Measurements from ENCODE around the gene PLEKHJ1.

PLEKHJ1 gene

DNA sequence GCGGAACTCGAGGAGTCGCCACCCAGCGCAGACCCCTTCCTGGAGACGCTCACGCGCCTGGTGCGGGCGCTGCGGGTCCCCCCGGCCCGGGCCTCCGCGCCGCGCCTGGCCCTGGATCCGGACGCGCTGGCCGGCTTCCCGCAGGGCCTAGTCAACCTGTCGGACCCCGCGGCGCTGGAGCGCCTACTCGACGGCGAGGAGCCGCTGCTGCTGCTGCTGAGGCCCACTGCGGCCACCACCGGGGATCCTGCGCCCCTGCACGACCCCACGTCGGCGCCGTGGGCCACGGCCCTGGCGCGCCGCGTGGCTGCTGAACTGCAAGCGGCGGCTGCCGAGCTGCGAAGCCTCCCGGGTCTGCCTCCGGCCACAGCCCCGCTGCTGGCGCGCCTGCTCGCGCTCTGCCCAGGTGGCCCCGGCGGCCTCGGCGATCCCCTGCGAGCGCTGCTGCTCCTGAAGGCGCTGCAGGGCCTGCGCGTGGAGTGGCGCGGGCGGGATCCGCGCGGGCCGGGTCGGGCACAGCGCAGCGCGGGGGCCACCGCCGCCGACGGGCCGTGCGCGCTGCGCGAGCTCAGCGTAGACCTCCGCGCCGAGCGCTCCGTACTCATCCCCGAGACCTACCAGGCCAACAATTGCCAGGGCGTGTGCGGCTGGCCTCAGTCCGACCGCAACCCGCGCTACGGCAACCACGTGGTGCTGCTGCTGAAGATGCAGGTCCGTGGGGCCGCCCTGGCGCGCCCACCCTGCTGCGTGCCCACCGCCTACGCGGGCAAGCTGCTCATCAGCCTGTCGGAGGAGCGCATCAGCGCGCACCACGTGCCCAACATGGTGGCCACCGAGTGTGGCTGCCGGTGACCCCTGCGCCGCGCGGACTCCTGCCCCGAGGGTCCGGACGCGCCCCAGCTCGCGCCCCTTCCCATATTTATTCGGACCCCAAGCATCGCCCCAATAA, 15.3 kb upstream of the PLEKHJ1 start:
- Histone ChIP-seq H3K79me2 (ENCODE audit: insufficient read depth, low read depth) (peaks cover 18% of the 10 kb centered on the region; the same call in 1 of the 2 replicates), H4K20me1 (ENCODE audit: insufficient read depth) (no peaks in the 10 kb centered on the region), H3K27me3 (ENCODE audit: insufficient read depth, low read depth) (no peaks in the 10 kb centered on the region), H2AFZ (ENCODE audit: low read depth) (no peak overlapping the region), H3K27ac (no peak overlapping the region), H3K9ac (no peak overlapping the region), H3K4me3 (IDR thresholded peaks at IDR 0.05; ENCODE audit: insufficient read depth, low read depth, low read length) (no peak overlapping the region), H3K4me1 (ENCODE audit: low read depth, poor library complexity, severe bottlenecking) (peaks cover 11% of the 10 kb centered on the region), H3K36me3 (ENCODE audit: insufficient read depth) (no peaks in the 10 kb centered on the region), H3K4me2 (no peak overlapping the region)
- TF ChIP-seq, protein P1, sequence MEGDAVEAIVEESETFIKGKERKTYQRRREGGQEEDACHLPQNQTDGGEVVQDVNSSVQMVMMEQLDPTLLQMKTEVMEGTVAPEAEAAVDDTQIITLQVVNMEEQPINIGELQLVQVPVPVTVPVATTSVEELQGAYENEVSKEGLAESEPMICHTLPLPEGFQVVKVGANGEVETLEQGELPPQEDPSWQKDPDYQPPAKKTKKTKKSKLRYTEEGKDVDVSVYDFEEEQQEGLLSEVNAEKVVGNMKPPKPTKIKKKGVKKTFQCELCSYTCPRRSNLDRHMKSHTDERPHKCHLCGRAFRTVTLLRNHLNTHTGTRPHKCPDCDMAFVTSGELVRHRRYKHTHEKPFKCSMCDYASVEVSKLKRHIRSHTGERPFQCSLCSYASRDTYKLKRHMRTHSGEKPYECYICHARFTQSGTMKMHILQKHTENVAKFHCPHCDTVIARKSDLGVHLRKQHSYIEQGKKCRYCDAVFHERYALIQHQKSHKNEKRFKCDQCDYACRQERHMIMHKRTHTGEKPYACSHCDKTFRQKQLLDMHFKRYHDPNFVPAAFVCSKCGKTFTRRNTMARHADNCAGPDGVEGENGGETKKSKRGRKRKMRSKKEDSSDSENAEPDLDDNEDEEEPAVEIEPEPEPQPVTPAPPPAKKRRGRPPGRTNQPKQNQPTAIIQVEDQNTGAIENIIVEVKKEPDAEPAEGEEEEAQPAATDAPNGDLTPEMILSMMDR (conservative IDR thresholded peaks at IDR 0.05; ENCODE audit: low read depth, low read length): no peak

GRCh38 chr19:2250766-2251105, 14.6 kb upstream of the PLEKHJ1 start:
- no peaks in the 10 kb centered on the region for H4K20me1 ChIP-seq (ENCODE audit: insufficient read depth)
- H3K27me3 ChIP-seq (ENCODE audit: insufficient read depth, low read depth): no peaks in the 10 kb centered on the region
- H3K4me2 ChIP-seq: no peak overlapping the region
- no peak overlapping the region for H3K4me3 ChIP-seq (IDR thresholded peaks at IDR 0.05; ENCODE audit: insufficient read depth, low read depth, low read length)
- no peaks in the 10 kb centered on the region; the same call in 1 of the 2 replicates for H3K36me3 ChIP-seq (ENCODE audit: insufficient read depth)
- H3K79me2 ChIP-seq (ENCODE audit: insufficient read depth, low read depth): peaks cover 15% of the 10 kb centered on the region; the same call in 1 of the 2 replicates
- H3K9ac ChIP-seq: no peak overlapping the region
- H3K4me1 ChIP-seq (ENCODE audit: low read depth, poor library complexity, severe bottlenecking): peaks cover 11% of the 10 kb centered on the region
- no peak overlapping the region for H2AFZ ChIP-seq (ENCODE audit: low read depth)
- TF ChIP-seq, protein P1 (conservative IDR thresholded peaks at IDR 0.05; ENCODE audit: low read depth, low read length): no peak
- H3K27ac ChIP-seq: no peak overlapping the region

DNA sequence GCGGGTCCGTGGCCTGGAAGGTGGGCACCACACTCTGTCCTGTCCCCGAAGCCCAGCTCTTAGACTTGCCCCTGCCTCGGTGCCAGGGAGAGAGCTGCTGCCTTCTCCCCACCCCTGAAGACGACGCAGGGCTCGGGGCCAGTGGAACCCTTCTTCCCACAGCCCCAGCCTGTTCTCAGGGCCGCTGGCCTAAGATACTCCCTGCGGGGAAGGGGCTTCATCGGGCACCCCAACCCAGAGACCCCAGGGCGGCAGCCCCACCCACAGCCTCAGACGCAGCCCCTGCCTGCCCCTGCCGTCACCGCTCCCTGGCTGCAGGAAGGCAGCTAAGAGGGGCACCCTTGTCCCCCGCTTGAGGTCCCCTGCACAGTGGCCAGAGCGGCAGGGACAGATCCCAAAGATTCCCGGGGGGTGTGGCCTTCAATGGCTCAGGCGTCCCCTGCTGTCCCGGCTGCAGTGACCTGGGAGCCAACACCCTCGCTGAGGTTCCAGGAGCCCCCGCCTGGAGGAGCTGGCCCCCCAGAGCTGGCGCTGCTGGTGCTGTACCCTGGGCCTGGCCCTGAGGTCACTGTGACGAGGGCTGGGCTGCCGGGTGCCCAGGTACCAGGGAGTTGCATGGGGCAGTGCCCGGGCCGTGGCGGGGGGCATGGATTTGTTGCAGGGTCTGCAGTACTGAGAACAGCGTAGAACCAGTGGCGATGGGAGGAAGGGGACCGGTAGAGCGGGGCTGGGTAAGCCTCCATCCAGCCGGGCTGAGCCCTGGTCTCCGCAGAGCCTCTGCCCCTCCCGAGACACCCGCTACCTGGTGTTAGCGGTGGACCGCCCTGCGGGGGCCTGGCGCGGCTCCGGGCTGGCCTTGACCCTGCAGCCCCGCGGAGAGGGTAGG, 14.0 kb upstream of the PLEKHJ1 start:
- TF ChIP-seq, protein P1 (conservative IDR thresholded peaks at IDR 0.05; ENCODE audit: low read depth, low read length): no peak
- no peaks in the 10 kb centered on the region; the same call in 1 of the 2 replicates for H3K36me3 ChIP-seq (ENCODE audit: insufficient read depth)
- no peak overlapping the region for H3K4me3 ChIP-seq (IDR thresholded peaks at IDR 0.05; ENCODE audit: insufficient read depth, low read depth, low read length)
- no peaks in the 10 kb centered on the region for H3K27me3 ChIP-seq (ENCODE audit: insufficient read depth, low read depth)
- H3K4me2 ChIP-seq: no peak overlapping the region
- H3K4me1 ChIP-seq (ENCODE audit: low read depth, poor library complexity, severe bottlenecking): peaks cover 9% of the 10 kb centered on the region
- 0 out of 2 replicates have a peak, but pooled peaks cover 9% of the 10 kb centered on the region for H3K79me2 ChIP-seq (ENCODE audit: insufficient read depth, low read depth)
- H2AFZ ChIP-seq (ENCODE audit: low read depth): no peak overlapping the region
- no peak overlapping the region for H3K9ac ChIP-seq
- no peak overlapping the region for H3K27ac ChIP-seq
- no peaks in the 10 kb centered on the region for H4K20me1 ChIP-seq (ENCODE audit: insufficient read depth)

DNA sequence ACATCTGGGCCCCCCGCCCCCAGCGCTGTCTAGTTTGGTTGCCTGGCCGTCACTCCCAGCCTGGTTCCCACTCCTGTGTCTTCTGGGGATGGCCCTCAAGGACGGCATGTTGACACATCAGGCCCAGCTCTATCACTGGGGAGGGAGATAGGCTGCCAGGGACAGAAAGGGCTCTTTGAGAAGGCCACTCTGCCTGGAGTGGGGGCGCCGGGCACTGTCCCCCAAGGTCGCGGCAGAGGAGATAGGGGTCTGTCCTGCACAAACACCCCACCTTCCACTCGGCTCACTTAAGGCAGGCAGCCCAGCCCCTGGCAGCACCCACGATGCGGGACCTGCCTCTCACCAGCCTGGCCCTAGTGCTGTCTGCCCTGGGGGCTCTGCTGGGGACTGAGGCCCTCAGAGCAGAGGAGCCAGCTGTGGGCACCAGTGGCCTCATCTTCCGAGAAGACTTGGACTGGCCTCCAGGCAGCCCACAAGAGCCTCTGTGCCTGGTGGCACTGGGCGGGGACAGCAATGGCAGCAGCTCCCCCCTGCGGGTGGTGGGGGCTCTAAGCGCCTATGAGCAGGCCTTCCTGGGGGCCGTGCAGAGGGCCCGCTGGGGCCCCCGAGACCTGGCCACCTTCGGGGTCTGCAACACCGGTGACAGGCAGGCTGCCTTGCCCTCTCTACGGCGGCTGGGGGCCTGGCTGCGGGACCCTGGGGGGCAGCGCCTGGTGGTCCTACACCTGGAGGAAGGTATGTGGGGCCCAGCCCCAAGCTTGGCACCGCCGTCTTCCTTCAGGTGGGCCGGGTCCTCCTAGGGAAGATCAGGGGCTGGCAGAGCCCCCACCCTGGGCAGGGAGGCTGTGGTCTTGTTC, 13.1 kb upstream of the PLEKHJ1 start, which contains the start of gene AMH:
Gene AMH, plus strand, starts transcription at position 314 of the 857 bp plus-strand sequence. Its CDS starts 10 bp downstream, at position 324.
- TF ChIP-seq, protein P1 (conservative IDR thresholded peaks at IDR 0.05; ENCODE audit: low read depth, low read length): no peak
- H3K4me2 ChIP-seq: no peak within 1 kb of the TSS
- H3K79me2 ChIP-seq (ENCODE audit: insufficient read depth, low read depth): 0 out of 2 replicates have a peak, but pooled peaks cover 3% of the 10 kb centered on the region
- no peaks in the 10 kb centered on the region for H3K27me3 ChIP-seq (ENCODE audit: insufficient read depth, low read depth)
- no peak within 1 kb of the TSS for H3K4me3 ChIP-seq (IDR thresholded peaks at IDR 0.05; ENCODE audit: insufficient read depth, low read depth, low read length)
- H4K20me1 ChIP-seq (ENCODE audit: insufficient read depth): no peaks in the 10 kb centered on the region
- H3K27ac ChIP-seq: no peak within 1 kb of the TSS
- peaks cover 1% of the 10 kb centered on the region for H3K4me1 ChIP-seq (ENCODE audit: low read depth, poor library complexity, severe bottlenecking)
- H2AFZ ChIP-seq (ENCODE audit: low read depth): no peak within 1 kb of the TSS
- H3K9ac ChIP-seq: no peak within 1 kb of the TSS
- H3K36me3 ChIP-seq (ENCODE audit: insufficient read depth): no peaks in the 10 kb centered on the region; the same call in 1 of the 2 replicates
